SH-SY5Y (cell line): Measurements from ENCODE around the gene XPC.

Source experiments
- GATA2 ChIP-seq: IDR thresholded peaks from 2 replicates; pipeline ENCODE4 v1.6.1; 2011; ENCODE audit warnings: mild to moderate bottlenecking, low read depth, low read length
- GATA3 ChIP-seq: IDR thresholded peaks from 2 replicates; pipeline ENCODE4 v1.6.1; 2011; ENCODE audit warnings: low read depth, mild to moderate bottlenecking, low read length, moderate library complexity

DNA sequence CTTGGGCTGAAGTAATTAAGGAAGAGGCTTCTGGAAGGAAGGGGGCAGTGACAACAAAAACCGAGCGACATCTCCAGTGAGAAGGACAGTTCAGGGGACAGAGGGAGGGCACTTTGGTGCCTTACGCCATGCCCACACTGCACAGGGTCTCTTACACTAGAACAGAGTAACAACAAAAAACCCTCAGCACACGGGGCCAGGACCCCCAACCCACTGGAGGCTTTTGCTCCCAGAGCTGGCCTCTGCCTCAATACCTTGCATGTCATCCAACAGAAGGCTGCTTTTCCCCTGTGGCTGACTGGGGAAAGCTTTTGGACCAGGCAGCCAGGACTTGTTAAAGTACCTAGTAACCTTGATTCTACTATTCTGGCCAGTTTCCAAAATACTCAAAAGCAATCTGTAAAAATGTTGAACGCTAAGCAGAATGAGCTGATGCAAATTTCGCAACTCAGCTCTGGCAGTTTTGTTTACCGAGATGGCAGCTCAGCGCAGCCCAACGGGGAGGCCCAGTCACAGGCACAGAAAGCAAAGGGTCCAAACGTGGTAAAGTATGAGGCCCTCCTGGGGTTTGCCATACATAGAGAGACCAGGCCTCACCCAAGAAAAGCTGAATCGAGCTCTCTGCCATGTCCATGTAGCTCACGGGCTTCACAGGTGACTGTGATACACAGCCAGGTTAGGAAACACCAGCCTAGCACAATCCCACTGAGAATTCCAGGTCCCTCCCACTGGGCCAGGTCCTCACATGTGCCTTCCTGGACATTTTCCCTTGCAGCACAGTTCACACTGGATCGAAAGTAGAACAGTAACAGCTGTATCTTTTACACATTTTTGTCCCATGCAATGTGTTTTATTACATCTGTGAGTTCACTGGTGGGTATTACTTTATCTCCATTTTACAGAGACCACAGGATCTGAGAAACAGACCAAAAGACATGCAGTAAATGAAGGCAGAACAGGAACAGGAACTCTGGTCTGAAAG is 59.7 kb downstream of the XPC start:
- TF ChIP-seq GATA2 (no peak), GATA3 (no peak)
